ENCODE data around the gene PPP1R12B.
"Not testable (repeated sequence)": the region's sequence is repeated elsewhere in the genome, so short reads cannot be mapped to it uniquely, and the experiment has no call there.

Gene PPP1R12B

GRCh38 chr1:202464153-202464742 is 115.7 kb downstream of the PPP1R12B start:
- FAIRE-seq: not testable (repeated sequence)
- TF ChIP-seq CTCF (IDR thresholded peaks at IDR 0.05; ENCODE audit: insufficient read depth, missing control alignments): peak; percentile 76

GRCh38 chr1:202465644-202466270 is 117.3 kb downstream of the PPP1R12B start:
- DNase-seq (ENCODE audit: insufficient read length, low spot score); FAIRE-seq: not testable (repeated sequence)

More at GRCh38 chr1:202464153-202464742, 115.7 kb downstream of the PPP1R12B start:
- not testable (repeated sequence) for DNase-seq (ENCODE audit: insufficient read length, low spot score)

- DNase-seq (ENCODE audit: insufficient read length, low spot score): not testable (repeated sequence)
- peak; percentile 16 for FAIRE-seq
These were observed 117.8 kb downstream of the PPP1R12B start for GRCh38 chr1:202466339-202466738.

- not testable (repeated sequence) for FAIRE-seq
These were observed 118.9 kb downstream of the PPP1R12B start for GRCh38 chr1:202467381-202467780.

GRCh38 chr1:202468695-202469094 is 120.2 kb downstream of the PPP1R12B start:
- not testable (repeated sequence) for DNase-seq (ENCODE audit: insufficient read length, low spot score)

More at GRCh38 chr1:202467381-202467780, 118.9 kb downstream of the PPP1R12B start:
- not testable (repeated sequence) for DNase-seq (ENCODE audit: insufficient read length, low spot score)

GRCh38 chr1:202469123-202469522 is 120.6 kb downstream of the PPP1R12B start:
- FAIRE-seq; DNase-seq (ENCODE audit: insufficient read length, low spot score): not testable (repeated sequence)

More at GRCh38 chr1:202468695-202469094, 120.2 kb downstream of the PPP1R12B start:
- not testable (repeated sequence) for FAIRE-seq

- TF ChIP-seq CTCF (IDR thresholded peaks at IDR 0.05; ENCODE audit: insufficient read depth, missing control alignments): no peak
- DNase-seq (ENCODE audit: insufficient read length, low spot score) (no peak), FAIRE-seq (no peak)
These were observed 122.7 kb downstream of the PPP1R12B start for GRCh38 chr1:202471246-202471645.

- not testable (repeated sequence) for DNase-seq (ENCODE audit: insufficient read length, low spot score); FAIRE-seq
These were observed 124.0 kb downstream of the PPP1R12B start for GRCh38 chr1:202472347-202473124.

GRCh38 chr1:202473266-202474045 is 125.0 kb downstream of the PPP1R12B start:
- FAIRE-seq; DNase-seq (ENCODE audit: insufficient read length, low spot score): not testable (repeated sequence)

- DNase-seq (ENCODE audit: insufficient read length, low spot score); FAIRE-seq: not testable (repeated sequence)
These were observed 131.2 kb downstream of the PPP1R12B start for GRCh38 chr1:202479661-202480060.

- FAIRE-seq; DNase-seq (ENCODE audit: insufficient read length, low spot score): not testable (repeated sequence)
These were observed 132.1 kb downstream of the PPP1R12B start for GRCh38 chr1:202480640-202481039.

GRCh38 chr1:202483362-202483761 is 134.9 kb downstream of the PPP1R12B start:
- not testable (repeated sequence) for DNase-seq (ENCODE audit: insufficient read length, low spot score); FAIRE-seq

GRCh38 chr1:202484032-202484431 is 135.5 kb downstream of the PPP1R12B start:
- not testable (repeated sequence) for DNase-seq (ENCODE audit: insufficient read length, low spot score); FAIRE-seq

GRCh38 chr1:202484820-202485219 is 136.3 kb downstream of the PPP1R12B start:
- DNase-seq (ENCODE audit: insufficient read length, low spot score); FAIRE-seq: not testable (repeated sequence)

GRCh38 chr1:202488178-202488649 is 139.7 kb downstream of the PPP1R12B start:
- FAIRE-seq; DNase-seq (ENCODE audit: insufficient read length, low spot score): not testable (repeated sequence)

GRCh38 chr1:202489101-202489500 is 140.6 kb downstream of the PPP1R12B start:
- not testable (repeated sequence) for FAIRE-seq; DNase-seq (ENCODE audit: insufficient read length, low spot score)
